ENCODE data around the gene IL9R.
"Not testable (repeated sequence)": the region's sequence is repeated elsewhere in the genome, so short reads cannot be mapped to it uniquely, and the experiment has no call there.

IL9R gene

DNA sequence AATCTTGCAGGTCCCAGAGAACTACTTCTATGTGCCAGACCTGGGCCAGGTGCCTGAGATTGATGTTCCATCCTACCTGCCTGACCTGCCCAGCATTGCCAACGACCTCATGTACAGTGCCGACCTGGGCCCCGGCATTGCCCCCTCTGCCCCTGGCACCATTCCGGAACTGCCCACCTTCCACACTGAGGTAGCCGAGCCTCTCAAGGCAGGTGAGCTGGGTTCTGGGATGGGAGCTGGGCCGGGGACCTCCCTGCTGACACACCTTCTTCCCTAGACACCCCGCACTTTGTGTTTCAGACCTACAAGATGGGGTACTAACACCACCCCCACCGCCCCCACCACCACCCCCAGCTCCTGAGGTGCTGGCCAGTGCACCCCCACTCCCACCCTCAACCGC is 25.5 kb downstream of the IL9R start:
- DNase-seq (ENCODE audit: low spot score in 2 of 2); ATAC-seq (replicated peaks; ENCODE audit: extremely low read depth, poor library complexity, severe bottlenecking); H3K36me3 Mint-ChIP-seq (ENCODE audit: insufficient read depth); H3K9me3 Mint-ChIP-seq; H3K4me3 Mint-ChIP-seq; H3K27me3 Mint-ChIP-seq; H3K4me1 Mint-ChIP-seq; H3K27ac Mint-ChIP-seq (ENCODE audit: low read depth): not testable (repeated sequence)

- not testable (repeated sequence) for H3K9me3 Mint-ChIP-seq; ATAC-seq (replicated peaks; ENCODE audit: extremely low read depth, poor library complexity, severe bottlenecking); DNase-seq (ENCODE audit: low spot score in 2 of 2); H3K36me3 Mint-ChIP-seq (ENCODE audit: insufficient read depth); H3K4me3 Mint-ChIP-seq; H3K27me3 Mint-ChIP-seq; H3K4me1 Mint-ChIP-seq; H3K27ac Mint-ChIP-seq (ENCODE audit: low read depth)
Measured at GRCh38 chrX:156024949-156025492, 27.5 kb downstream of the IL9R start.

GRCh38 chrX:156028653-156029237 is 31.2 kb downstream of the IL9R start:
- not testable (repeated sequence) for H3K9me3 Mint-ChIP-seq; DNase-seq (ENCODE audit: low spot score in 2 of 2); H3K27ac Mint-ChIP-seq (ENCODE audit: low read depth); H3K4me1 Mint-ChIP-seq; H3K36me3 Mint-ChIP-seq (ENCODE audit: insufficient read depth); H3K27me3 Mint-ChIP-seq; H3K4me3 Mint-ChIP-seq
- peak; percentile 32 for ATAC-seq (replicated peaks; ENCODE audit: extremely low read depth, poor library complexity, severe bottlenecking)

DNA sequence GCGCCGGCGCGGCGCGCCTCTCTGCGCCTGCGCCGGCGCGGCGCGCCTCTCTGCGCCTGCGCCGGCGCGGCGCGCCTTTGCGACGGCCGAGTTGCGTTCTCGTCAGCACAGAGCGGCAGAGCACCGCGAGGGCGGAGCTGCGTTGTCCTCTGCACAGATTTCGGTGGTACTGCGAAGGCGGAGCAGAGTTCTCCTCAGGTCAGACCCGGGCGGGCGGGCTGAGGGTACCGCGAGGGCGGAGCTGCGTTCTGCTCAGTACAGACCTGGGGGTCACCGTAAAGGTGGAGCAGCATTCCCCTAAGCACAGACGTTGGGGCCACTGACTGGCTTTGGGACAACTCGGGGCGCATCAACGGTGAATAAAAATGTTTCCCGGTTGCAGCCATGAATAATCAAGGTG is 31.8 kb downstream of the IL9R start:
- ATAC-seq (replicated peaks; ENCODE audit: extremely low read depth, poor library complexity, severe bottlenecking); H3K4me1 Mint-ChIP-seq; H3K36me3 Mint-ChIP-seq (ENCODE audit: insufficient read depth); H3K9me3 Mint-ChIP-seq; H3K4me3 Mint-ChIP-seq; H3K27ac Mint-ChIP-seq (ENCODE audit: low read depth); H3K27me3 Mint-ChIP-seq; DNase-seq (ENCODE audit: low spot score in 2 of 2): not testable (repeated sequence)

DNA sequence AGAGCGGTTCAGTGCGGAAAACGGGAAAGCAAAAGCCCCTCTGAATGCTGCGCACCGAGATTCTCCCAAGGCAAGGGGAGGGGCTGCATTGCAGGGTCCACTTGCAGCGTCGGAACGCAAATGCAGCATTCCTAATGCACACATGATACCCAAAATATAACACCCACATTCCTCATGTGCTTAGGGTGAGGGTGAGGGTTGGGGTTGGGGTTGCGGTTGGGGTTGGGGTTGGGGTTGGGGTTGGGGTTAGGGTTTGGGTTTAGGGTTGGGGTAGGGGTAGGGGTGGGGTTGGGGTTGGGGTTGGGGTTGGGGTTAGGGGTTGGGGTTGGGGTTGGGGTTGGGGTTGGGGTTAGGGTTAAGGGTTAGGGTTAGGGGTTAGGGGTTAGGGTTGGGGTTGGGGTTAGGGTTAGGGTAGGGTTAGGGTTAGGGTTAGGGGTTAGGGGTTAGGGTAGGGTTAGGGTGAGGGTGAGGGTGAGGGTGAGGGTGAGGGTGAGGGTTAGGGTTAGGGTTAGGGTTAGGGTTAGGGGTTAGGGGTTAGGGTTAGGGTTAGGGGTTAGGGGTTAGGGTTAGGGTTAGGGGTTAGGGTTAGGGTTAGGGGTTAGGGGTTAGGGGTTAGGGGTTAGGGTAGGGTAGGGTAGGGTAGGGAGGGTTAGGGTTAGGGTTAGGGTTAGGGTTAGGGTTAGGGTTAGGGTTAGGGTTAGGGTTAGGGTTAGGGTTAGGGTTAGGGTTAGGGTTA is 32.4 kb downstream of the IL9R start:
- not testable (repeated sequence) for H3K27me3 Mint-ChIP-seq; H3K27ac Mint-ChIP-seq (ENCODE audit: low read depth); H3K9me3 Mint-ChIP-seq; DNase-seq (ENCODE audit: low spot score in 2 of 2); H3K36me3 Mint-ChIP-seq (ENCODE audit: insufficient read depth); ATAC-seq (replicated peaks; ENCODE audit: extremely low read depth, poor library complexity, severe bottlenecking); H3K4me1 Mint-ChIP-seq; H3K4me3 Mint-ChIP-seq

DNA sequence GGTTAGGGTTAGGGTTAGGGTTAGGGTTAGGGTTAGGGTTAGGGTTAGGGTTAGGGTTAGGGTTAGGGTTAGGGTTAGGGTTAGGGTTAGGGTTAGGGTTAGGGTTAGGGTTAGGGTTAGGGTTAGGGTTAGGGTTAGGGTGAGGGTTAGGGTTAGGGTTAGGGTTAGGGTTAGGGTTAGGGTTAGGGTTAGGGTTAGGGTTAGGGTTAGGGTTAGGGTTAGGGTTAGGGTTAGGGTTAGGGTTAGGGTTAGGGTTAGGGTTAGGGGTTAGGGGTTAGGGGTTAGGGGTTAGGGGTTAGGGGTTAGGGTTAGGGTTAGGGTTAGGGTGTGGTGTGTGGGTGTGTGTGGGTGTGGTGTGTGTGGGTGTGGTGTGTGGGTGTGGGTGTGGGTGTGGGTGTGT is 33.0 kb downstream of the IL9R start:
- H3K4me3 Mint-ChIP-seq; H3K27ac Mint-ChIP-seq (ENCODE audit: low read depth); DNase-seq (ENCODE audit: low spot score in 2 of 2); ATAC-seq (replicated peaks; ENCODE audit: extremely low read depth, poor library complexity, severe bottlenecking); H3K36me3 Mint-ChIP-seq (ENCODE audit: insufficient read depth); H3K9me3 Mint-ChIP-seq; H3K4me1 Mint-ChIP-seq; H3K27me3 Mint-ChIP-seq: not testable (repeated sequence)

All from central memory CD8-positive, alpha-beta T cell (primary cell).